Neural cell (in vitro differentiated cells): Measurements from ENCODE around the gene VPS13C. TPM values are rescaled to one million over a fixed set of nuclear protein-coding genes. Genes with fewer than 3 reads are reported as not detected.
A peak's percentile ranks its signal among the peaks of the same experiment; 100 is the strongest.

ENCODE experiments used
- H2AFZ ChIP-seq: fragments of 200-600, 300-800 bp; sonication (generic), shearing (Covaris generic); 2 replicates; pipeline ENCODE4 v1.6.0; 2014; ENCODE audit warnings: low read depth, mild to moderate bottlenecking, antibody characterized with exemption, low read length, moderate library complexity
- H3F3A ChIP-seq: fragments of 200-600 bp; shearing (Covaris generic); 2 replicates; pipeline ENCODE4 v1.6.1; 2016; ENCODE audit warnings: mild to moderate bottlenecking, moderate library complexity, mixed read lengths, antibody characterized with exemption, low read length; ENCODE audit not compliant: insufficient read depth, poor library complexity, severe bottlenecking
- H3K27ac ChIP-seq: fragments of 200-600, 300-800 bp; sonication (generic), shearing (Covaris generic); 2 replicates; pipeline ENCODE4 v1.5.1; 2014; ENCODE audit warnings: mild to moderate bottlenecking, low read length, moderate library complexity
- H3K27me3 ChIP-seq: fragments of 300-800, 200-600 bp; sonication (generic), shearing (Covaris generic); 2 replicates; pipeline ENCODE4 v1.6.0; 2014; ENCODE audit warnings: mild to moderate bottlenecking, low read depth, low read length, moderate library complexity; ENCODE audit not compliant: insufficient read depth
- H3K36me3 ChIP-seq: fragments of 300-800, 200-600 bp; sonication (generic), shearing (Covaris generic); 2 replicates; pipeline ENCODE4 v1.5.1; 2014; ENCODE audit warnings: mild to moderate bottlenecking, antibody characterized with exemption, low read length, moderate library complexity; ENCODE audit not compliant: insufficient read depth
- H3K4me2 ChIP-seq: fragments of 300-800, 200-600 bp; sonication (generic), shearing (Covaris generic); 2 replicates; pipeline ENCODE4 v1.6.0; 2014; ENCODE audit warnings: mild to moderate bottlenecking, low read length
- H3K4me3 ChIP-seq: fragments of 300-800, 200-600 bp; sonication (generic), shearing (Covaris generic); 2 replicates; pipeline ENCODE4 v1.5.1; 2014; ENCODE audit warnings: mild to moderate bottlenecking, low read length, moderate library complexity
- H3K79me2 ChIP-seq: fragments of 200-600 bp; shearing (Covaris generic); replicated peaks from 2 replicates; pipeline ENCODE4 v1.6.0; 2014; ENCODE audit warnings: mild to moderate bottlenecking, low read length, moderate library complexity; ENCODE audit not compliant: insufficient read depth
- H3K9ac ChIP-seq: fragments of 300-800, 200-600 bp; sonication (generic), shearing (Covaris generic); 2 replicates; pipeline ENCODE4 v1.6.1; 2016; ENCODE audit warnings: mild to moderate bottlenecking, low read length, mixed read lengths
- H3K9me2 ChIP-seq: fragments of 200-600 bp; shearing (Covaris generic); 2 replicates; pipeline ENCODE4 v1.6.1; 2016; ENCODE audit warnings: mild to moderate bottlenecking, low read length, mixed read lengths; ENCODE audit not compliant: insufficient read depth
- H3K9me3 ChIP-seq: fragments of 200-600, 300-800 bp; sonication (generic), shearing (Covaris generic); 2 replicates; pipeline ENCODE4 v1.6.1; 2016; ENCODE audit warnings: mild to moderate bottlenecking, mixed run types, low read length, moderate library complexity, mixed read lengths
- H4K20me1 ChIP-seq: fragments of 200-600 bp; shearing (Covaris generic); 2 replicates; pipeline ENCODE4 v1.6.1; 2016; ENCODE audit warnings: mild to moderate bottlenecking, mixed run types; ENCODE audit not compliant: insufficient read depth
- CTCF ChIP-seq: fragments of 450-650 bp; IDR thresholded peaks from 2 replicates; pipeline ENCODE4 v1.5.1; 2014; ENCODE audit warnings: antibody characterized with exemption, mild to moderate bottlenecking, moderate library complexity; ENCODE audit not compliant: poor library complexity, severe bottlenecking
- EP300 ChIP-seq: fragments of 450-650 bp; conservative IDR thresholded peaks from 2 replicates; pipeline ENCODE4 v1.6.1; 2014; ENCODE audit warnings: antibody characterized with exemption, mild to moderate bottlenecking, moderate library complexity; ENCODE audit not compliant: poor library complexity, severe bottlenecking
- EZH2 ChIP-seq: fragments of 200-600, 300-800 bp; shearing (Covaris generic), sonication (generic); IDR thresholded peaks from 2 replicates; pipeline ENCODE4 v1.6.1; 2014; ENCODE audit warnings: antibody characterized with exemption, low read length, borderline replicate concordance, mild to moderate bottlenecking; ENCODE audit not compliant: insufficient read depth, poor library complexity, severe bottlenecking
- MXI1 ChIP-seq: fragments of 450-650 bp; conservative IDR thresholded peaks from 2 replicates; pipeline ENCODE4 v1.6.1; 2014; ENCODE audit warnings: antibody characterized with exemption, mild to moderate bottlenecking; ENCODE audit not compliant: poor library complexity, severe bottlenecking
- POLR2AphosphoS5 ChIP-seq: IDR thresholded peaks from 2 replicates; pipeline ENCODE4 v1.6.1; 2012
- RAD21 ChIP-seq: fragments of 450-650 bp; conservative IDR thresholded peaks from 2 replicates; pipeline ENCODE4 v1.6.1; 2014; ENCODE audit warnings: antibody characterized with exemption, mild to moderate bottlenecking, moderate library complexity
- REST ChIP-seq: IDR thresholded peaks from 2 replicates; pipeline ENCODE4 v1.6.1; 2012; ENCODE audit warnings: borderline replicate concordance
- SMC3 ChIP-seq: fragments of 450-650 bp; conservative IDR thresholded peaks from 2 replicates; pipeline ENCODE4 v1.6.1; 2014; ENCODE audit warnings: antibody characterized with exemption, mild to moderate bottlenecking, moderate library complexity; ENCODE audit not compliant: poor library complexity
- TAF1 ChIP-seq: IDR thresholded peaks from 2 replicates; pipeline ENCODE4 v1.6.1; 2012; ENCODE audit warnings: low read depth
- polyA plus RNA-seq: library from polyadenylated mRNA; depleted of rRNA; stranded (reverse); fragments of >200 nt; gene quantifications from 2 replicates; pipeline ENCODE4 v1.2.3, GENCODE V29; 2014

The VPS13C gene
- polyA plus RNA-seq, 1 donor from 2014 or later: 92.6 TPM

- no peaks in the 10 kb centered on the region for H4K20me1 ChIP-seq
- TF ChIP-seq EZH2: no peak
- no peak for TF ChIP-seq EP300
- TF ChIP-seq CTCF: peak; percentile 74
- peak; percentile 75 for TF ChIP-seq SMC3
- peak; percentile 76 for TF ChIP-seq RAD21
- H3K79me2 ChIP-seq: no peaks in the 10 kb centered on the region
- no peak overlapping the region for H3K27ac ChIP-seq
- H3K9ac ChIP-seq: no peak overlapping the region
- H3K27me3 ChIP-seq: no peaks in the 10 kb centered on the region
- no peaks in the 10 kb centered on the region for H3K9me2 ChIP-seq
- H3K36me3 ChIP-seq: no peaks in the 10 kb centered on the region
- H3K9me3 ChIP-seq: no peaks in the 10 kb centered on the region
- no peak overlapping the region for H3K4me3 ChIP-seq
- H3F3A ChIP-seq: no peaks in the 10 kb centered on the region
- no peak overlapping the region for H3K4me2 ChIP-seq
- no peak overlapping the region for H2AFZ ChIP-seq
Measured at GRCh38 chr15:61871926-61872522, 188.2 kb downstream of the VPS13C start.

GRCh38 chr15:61869656-61870055 is 190.6 kb downstream of the VPS13C start:
- no peak overlapping the region for H3K4me2 ChIP-seq
- H3K9me3 ChIP-seq: no peaks in the 10 kb centered on the region
- no peaks in the 10 kb centered on the region for H3K27me3 ChIP-seq
- no peak overlapping the region for H3K9ac ChIP-seq
- H2AFZ ChIP-seq: no peak overlapping the region
- H3K9me2 ChIP-seq: no peaks in the 10 kb centered on the region
- no peaks in the 10 kb centered on the region for H3F3A ChIP-seq
- H3K79me2 ChIP-seq: no peaks in the 10 kb centered on the region
- H3K27ac ChIP-seq: no peak overlapping the region
- no peaks in the 10 kb centered on the region for H4K20me1 ChIP-seq
- H3K4me3 ChIP-seq: no peak overlapping the region
- TF ChIP-seq POLR2AphosphoS5 (no peak), TAF1 (no peak), SMC3 (no peak), CTCF (no peak), EZH2 (no peak), MXI1 (no peak), REST (no peak), RAD21 (no peak), EP300 (no peak)
- H3K36me3 ChIP-seq: no peaks in the 10 kb centered on the region
